Esophagus squamous epithelium (tissue), 4 donors: ENCODE results near the gene NAE1.

Experiments
- POLR2A ChIP-seq, 4 donors: fragments of 450-650 bp; IDR thresholded peaks; one replicate each; pipeline ENCODE4 v1.6.1; 2017; ENCODE audit warnings: antibody characterized with exemption in 4 of 4, mild to moderate bottlenecking in 4 of 4, moderate library complexity in 3 of 4
- TF ChIP-seq, protein P1 (sequence below), 6 experiments: fragments of 450-650 bp in 4 of 6; fragments of 200-600 bp in 2 of 6; sonication (generic) in 2 of 6; IDR thresholded peaks; one replicate each; pipeline ENCODE4 v1.5.1; 2016 to 2019; ENCODE audit warnings: antibody characterized with exemption in 6 of 6, mild to moderate bottlenecking in 4 of 6, moderate library complexity in 4 of 6

DNA sequence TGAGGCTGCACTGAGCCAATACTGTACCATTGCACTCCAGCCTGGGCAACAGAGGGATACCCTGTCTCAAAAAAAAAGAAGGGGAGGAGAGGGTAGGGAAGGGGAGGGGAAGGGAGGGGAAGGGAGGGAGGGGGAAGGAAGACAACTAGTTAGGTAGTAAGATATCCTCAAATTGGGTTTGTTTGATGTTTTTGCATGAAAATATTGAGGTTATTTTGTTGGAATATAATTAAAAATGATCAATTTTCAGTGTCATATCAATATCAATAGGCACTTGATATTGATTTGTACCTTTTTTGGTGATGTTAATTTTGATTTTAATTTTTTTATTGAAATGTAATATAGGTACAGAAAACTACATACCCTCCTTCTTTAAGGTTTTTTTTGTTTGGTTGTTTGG lies 32.9 kb upstream of the NAE1 start:
- TF ChIP-seq, protein P1, sequence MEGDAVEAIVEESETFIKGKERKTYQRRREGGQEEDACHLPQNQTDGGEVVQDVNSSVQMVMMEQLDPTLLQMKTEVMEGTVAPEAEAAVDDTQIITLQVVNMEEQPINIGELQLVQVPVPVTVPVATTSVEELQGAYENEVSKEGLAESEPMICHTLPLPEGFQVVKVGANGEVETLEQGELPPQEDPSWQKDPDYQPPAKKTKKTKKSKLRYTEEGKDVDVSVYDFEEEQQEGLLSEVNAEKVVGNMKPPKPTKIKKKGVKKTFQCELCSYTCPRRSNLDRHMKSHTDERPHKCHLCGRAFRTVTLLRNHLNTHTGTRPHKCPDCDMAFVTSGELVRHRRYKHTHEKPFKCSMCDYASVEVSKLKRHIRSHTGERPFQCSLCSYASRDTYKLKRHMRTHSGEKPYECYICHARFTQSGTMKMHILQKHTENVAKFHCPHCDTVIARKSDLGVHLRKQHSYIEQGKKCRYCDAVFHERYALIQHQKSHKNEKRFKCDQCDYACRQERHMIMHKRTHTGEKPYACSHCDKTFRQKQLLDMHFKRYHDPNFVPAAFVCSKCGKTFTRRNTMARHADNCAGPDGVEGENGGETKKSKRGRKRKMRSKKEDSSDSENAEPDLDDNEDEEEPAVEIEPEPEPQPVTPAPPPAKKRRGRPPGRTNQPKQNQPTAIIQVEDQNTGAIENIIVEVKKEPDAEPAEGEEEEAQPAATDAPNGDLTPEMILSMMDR (IDR thresholded peaks at IDR 0.05): no peak
- TF ChIP-seq POLR2A (IDR thresholded peaks at IDR 0.05): no peak
